WI38 (cell line): ENCODE results near the gene LAMA3.

ENCODE experiments used
- H3K4me3 ChIP-seq: 2 replicates; pipeline ENCODE4 v1.5.1; 2011; ENCODE audit warnings: low read depth, mild to moderate bottlenecking, control low read depth, low read length
- CTCF ChIP-seq: IDR thresholded peaks from 2 replicates; pipeline ENCODE4 v1.5.1; 2012; ENCODE audit warnings: low read depth, mild to moderate bottlenecking, control low read depth, low read length

LAMA3 gene

GRCh38 chr18:23844991-23845680, 155.9 kb downstream of the LAMA3 start:
- no peak for TF ChIP-seq CTCF
- H3K4me3 ChIP-seq, result no peak overlapping the region

GRCh38 chr18:23845988-23846630, 156.9 kb downstream of the LAMA3 start:
- no peak overlapping the region for H3K4me3 ChIP-seq
- no peak for TF ChIP-seq CTCF

- no peak overlapping the region for H3K4me3 ChIP-seq
- TF ChIP-seq CTCF, result no peak
These were observed 158.2 kb downstream of the LAMA3 start for GRCh38 chr18:23847321-23847986.

- no peak overlapping the region for H3K4me3 ChIP-seq
- no peak for TF ChIP-seq CTCF
These were observed 159.9 kb downstream of the LAMA3 start for GRCh38 chr18:23849141-23849540.

GRCh38 chr18:23850215-23850614, 161.0 kb downstream of the LAMA3 start:
- TF ChIP-seq CTCF, result no peak
- no peak overlapping the region for H3K4me3 ChIP-seq

- no peak for TF ChIP-seq CTCF
- H3K4me3 ChIP-seq, result no peak overlapping the region
These were observed 162.3 kb downstream of the LAMA3 start for GRCh38 chr18:23851470-23852002.
